Stimulated activated CD4-positive, alpha-beta T cell treated with anti-CD3 and anti-CD28 coated beads, Interleukin-4, amount 100 ng/mL, for 48 hours (primary cell): ENCODE results near the gene OR4K2.
"Not testable (repeated sequence)": the region's sequence is repeated elsewhere in the genome, so short reads cannot be mapped to it uniquely, and the experiment has no call there.

Experiments used
- DNase-seq, 2 donors: peaks; one replicate each; pipeline ENCODE4 v3.0.0-alpha.2; 2020; ENCODE audit warnings: low read depth in 2 of 2

The OR4K2 gene, protein sequence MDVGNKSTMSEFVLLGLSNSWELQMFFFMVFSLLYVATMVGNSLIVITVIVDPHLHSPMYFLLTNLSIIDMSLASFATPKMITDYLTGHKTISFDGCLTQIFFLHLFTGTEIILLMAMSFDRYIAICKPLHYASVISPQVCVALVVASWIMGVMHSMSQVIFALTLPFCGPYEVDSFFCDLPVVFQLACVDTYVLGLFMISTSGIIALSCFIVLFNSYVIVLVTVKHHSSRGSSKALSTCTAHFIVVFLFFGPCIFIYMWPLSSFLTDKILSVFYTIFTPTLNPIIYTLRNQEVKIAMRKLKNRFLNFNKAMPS

DNA sequence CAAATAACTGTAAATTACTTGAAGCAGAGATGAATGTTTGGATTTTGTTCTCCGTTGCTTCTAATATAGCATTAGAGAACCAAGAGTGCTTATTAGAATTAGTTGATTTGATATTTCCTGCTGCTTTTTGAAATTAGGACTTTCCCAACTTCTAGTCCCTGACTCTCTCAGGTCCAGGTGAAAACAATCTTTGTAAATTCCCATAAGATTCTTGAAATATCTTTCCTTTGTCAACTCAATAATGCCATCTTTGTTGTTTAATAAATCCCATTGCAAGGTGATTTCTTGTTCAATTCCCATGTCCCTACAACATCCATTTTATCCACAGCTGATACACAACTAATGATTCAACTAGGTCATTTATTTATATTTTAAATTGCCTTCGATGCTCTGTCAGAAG, at the start of gene OR4K2:
OR4K2 (plus strand) TSS at position 301 of the 400 bp plus-strand sequence. CDS start 1,126 bp downstream, outside the sequence.
- no peak for DNase-seq

DNA sequence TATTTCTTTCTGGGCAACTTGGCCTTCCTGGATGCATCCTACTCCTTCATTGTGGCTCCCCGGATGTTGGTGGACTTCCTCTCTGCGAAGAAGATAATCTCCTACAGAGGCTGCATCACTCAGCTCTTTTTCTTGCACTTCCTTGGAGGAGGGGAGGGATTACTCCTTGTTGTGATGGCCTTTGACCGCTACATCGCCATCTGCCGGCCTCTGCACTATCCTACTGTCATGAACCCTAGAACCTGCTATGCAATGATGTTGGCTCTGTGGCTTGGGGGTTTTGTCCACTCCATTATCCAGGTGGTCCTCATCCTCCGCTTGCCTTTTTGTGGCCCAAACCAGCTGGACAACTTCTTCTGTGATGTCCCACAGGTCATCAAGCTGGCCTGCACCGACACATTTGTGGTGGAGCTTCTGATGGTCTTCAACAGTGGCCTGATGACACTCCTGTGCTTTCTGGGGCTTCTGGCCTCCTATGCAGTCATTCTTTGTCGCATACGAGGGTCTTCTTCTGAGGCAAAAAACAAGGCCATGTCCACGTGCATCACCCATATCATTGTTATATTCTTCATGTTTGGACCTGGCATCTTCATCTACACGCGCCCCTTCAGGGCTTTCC, 47.2 kb upstream of the OR4K2 start:
- not testable (repeated sequence) for DNase-seq

GRCh38 chr14:19828314-19828713, 46.6 kb upstream of the OR4K2 start:
- DNase-seq: no peak

DNA sequence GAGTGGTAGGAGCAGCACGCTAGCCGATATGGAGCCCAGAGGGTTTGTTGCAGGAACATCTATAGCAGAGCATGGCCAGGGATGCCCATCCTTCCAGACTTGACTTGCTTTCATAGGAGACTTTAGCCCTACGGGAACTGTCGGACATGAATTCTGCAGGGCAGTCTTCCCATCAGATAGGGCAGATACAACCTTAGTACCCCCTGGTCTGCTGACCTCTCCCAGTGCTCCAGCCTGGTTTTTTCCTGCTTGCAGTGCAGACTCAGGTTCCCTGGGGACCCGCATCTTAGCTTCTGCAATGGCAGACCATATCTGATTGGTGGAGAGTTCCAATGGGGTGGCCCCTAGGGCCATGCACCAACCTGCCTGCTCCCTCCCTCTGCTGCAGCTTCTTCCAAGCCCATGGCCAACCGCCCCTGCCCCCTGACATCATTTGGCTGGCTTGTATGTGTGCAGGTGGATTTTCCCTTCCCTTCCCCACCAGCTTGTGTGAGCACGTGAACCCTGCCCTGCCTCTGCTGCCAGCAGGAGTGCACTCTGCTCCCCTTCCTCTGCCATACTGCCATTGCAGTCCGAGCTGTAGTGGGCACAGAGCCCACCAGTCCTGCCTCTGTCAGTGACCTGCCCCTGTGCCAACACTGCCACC, 40.6 kb upstream of the OR4K2 start:
- DNase-seq: not testable (repeated sequence)

DNA sequence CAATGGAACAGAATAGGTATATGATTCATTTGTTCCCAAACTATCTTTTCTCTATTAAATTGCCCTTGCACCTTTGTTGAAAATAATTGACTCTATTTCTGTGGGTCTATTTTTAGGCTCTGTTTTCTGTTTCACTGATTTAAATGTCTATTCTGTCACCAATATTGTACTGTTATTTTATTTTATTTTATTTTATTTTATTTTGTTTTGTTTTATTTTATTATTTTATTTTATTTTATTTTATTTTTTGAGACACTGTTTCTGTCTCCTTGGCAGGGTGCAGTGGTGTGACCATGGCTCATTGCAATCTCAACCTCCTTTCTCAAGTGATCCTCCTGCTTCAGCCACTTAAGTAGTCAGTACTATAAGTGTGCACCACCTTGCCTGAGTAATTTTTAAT, 36.5 kb upstream of the OR4K2 start:
- no peak for DNase-seq

DNA sequence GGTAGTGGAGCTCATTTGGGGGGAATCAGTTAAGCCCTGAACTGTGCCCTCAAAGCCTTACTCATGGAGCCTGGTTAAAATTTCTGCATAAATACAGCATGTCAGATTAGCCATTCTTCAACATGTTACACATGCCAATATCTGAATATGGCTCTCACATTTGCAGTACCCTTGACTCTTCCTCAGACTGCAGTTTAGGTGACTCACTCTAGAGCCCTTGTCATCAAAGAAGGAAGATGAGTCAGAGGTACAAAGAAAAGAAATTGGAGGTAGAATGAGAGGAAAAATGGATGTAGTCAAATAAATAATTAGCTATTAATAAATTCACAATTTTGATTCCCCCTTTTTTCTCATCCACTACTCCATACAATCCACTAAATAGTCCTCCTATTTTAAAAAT, 23.6 kb upstream of the OR4K2 start:
- no peak for DNase-seq

DNA sequence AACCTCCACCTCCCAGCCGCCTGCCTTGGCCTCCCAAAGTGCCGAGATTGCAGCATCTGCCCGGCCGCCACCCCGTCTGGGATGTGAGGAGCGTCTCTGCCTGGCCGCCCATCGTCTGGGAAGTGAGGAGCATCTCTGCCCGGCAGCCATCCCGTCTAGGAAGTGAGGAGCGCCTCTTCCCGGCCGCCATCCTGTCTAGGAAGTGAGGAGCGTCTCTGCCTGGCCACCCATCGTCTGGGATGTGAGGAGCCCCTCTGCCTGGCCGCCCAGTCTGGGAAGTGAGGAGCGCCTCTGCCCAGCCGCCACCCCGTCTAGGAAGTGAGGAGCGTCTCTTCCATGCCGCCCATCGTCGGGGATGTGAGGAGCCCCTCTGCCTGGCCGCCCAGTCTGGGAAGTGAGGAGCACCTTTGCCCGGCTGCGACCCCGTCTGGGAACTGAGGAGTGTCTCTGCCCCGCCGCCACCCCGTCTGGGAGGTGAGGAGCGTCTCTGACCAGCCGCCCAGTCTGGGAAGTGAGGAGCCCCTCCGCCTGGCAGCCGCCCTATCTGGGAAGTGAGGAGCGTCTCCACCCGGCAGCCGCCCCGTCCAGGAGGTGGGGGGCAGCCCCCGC, 8.8 kb upstream of the OR4K2 start:
- not testable (repeated sequence) for DNase-seq

DNA sequence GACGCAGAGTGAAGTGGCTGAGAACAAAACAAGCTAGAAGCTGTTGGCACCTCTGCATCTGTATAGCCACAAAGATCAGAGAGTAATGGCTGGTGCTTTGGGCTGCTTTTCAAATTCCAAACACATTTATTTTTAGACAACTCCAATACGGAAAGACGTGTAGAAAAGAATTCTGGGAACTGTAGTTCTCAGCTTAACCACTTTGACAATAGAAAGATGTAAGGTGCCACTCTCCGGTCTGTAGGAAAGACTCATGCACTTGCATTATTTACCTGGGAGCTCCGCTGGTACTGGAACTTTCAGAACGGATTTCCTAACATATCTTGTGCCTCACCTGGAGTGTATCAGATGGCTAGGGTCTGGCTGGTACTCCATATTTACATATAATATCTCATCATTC, 1.8 kb upstream of the OR4K2 start:
- no peak for DNase-seq

GRCh38 chr14:19878029-19878642, 3.2 kb downstream of the OR4K2 start:
- DNase-seq: no peak

GRCh38 chr14:19895282-19895681, 20.3 kb downstream of the OR4K2 start:
- DNase-seq: no peak

GRCh38 chr14:19900999-19901398, 26.1 kb downstream of the OR4K2 start:
- no peak for DNase-seq

DNA sequence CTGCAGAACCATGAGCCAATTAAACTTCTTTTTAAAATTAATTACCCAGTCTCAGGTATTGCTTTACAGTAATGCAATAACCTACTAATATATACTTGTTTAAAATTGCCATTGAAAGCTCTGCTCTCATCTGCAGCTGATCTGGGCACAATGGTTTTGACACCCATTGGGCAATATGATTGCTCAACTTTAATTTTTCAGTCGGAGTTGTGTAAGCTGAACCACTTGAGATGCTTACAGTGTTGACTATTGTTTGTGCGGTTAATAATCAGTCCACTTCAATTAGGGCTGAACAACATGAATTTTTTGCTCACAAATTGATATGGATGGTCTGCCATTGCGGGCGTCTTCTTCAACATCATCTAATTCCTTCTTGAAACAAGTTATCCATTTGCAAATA, 27.5 kb downstream of the OR4K2 start:
- DNase-seq: no peak

GRCh38 chr14:19906665-19907064, 31.7 kb downstream of the OR4K2 start:
- no peak for DNase-seq

DNA sequence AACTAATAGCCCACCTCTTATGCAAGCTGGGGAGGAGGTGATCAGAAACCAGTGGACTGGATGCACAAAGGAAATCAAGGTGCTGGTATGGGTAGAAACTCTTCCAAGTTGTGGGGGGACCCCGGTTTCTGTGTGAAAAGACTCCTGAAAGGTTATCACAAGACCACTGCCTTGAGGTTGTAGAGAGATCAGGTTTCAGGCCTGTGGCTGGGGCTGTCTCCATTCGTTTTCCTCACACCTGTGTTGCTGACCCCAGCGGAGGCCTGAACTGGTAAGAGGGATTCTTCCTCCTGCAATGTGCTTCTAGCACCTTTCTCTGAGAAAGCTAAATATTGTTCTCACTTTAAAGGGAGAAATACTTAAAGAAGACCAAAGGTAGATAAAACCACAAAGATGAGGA, 36.2 kb downstream of the OR4K2 start:
- no peak for DNase-seq

- DNase-seq: no peak
Measured at GRCh38 chr14:19917243-19917642, 42.3 kb downstream of the OR4K2 start.

GRCh38 chr14:19917955-19918518, 43.1 kb downstream of the OR4K2 start:
- DNase-seq: no peak

DNA sequence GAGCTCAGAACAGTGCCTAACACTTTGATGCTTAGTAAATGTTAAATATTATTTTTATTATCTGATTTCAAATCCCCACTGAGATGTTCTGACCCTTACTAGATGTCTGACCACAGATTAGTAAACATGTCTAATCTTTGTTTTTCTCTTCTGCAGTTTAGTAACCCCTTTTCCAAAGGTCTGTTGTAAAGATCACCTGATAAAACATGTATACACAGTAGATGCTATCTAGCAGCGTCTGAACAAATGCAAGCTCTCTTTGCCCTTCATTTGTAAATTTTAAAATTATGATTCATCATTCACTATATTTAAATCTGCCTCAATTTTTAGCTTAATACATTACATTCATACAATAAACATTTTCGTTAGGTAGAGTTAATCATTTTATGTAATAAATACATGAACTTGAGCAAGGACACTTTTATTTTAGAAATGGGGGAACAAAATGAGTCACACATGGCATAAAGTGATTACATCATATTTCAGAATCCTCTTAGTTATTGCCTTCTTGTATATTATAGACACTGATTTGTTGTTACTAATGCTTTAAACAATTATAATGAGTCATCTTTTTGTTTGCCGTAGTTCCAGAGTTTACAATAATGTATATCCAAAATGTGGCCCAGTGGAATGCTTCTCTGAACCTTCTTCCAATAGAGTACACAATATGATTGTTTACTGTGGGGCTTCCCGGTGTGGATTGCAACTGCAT, 43.8 kb downstream of the OR4K2 start:
- no peak for DNase-seq

- DNase-seq: no peak
Measured at GRCh38 chr14:19920021-19920657, 45.2 kb downstream of the OR4K2 start, which contains the start of gene OR4K5. OR4K5 (plus strand) TSS chr14:19920607; CDS start chr14:19920607, 0 bp downstream.

GRCh38 chr14:19930617-19931016, 55.7 kb downstream of the OR4K2 start, which contains the start of gene OR4K1:
OR4K1 (plus strand) TSS chr14:19930917; CDS start chr14:19935667, 4,750 bp downstream.
- DNase-seq: no peak
